ENCODE results near the gene ITGB4. TPM values are rescaled to one million over a fixed set of nuclear protein-coding genes. Genes with fewer than 3 reads are reported as not detected.
A peak's percentile ranks its signal among the peaks of the same experiment; 100 is the strongest.

ITGB4 gene
- total and polyA plus RNA-seq, 9 of the 15 experiments (the other 6 are each of a cell fraction or from before 2014, with no cell fraction given): 0.05 to 2.8 (median 0.76) TPM; not detected in 3

GRCh38 chr17:75779250-75779986 is 58.2 kb downstream of the ITGB4 start (continued):
- peak; percentile 95 for TF ChIP-seq ZBTB49 (CRISPR knock-in tag; IDR thresholded peaks at IDR 0.05; ENCODE audit: borderline replicate concordance)
- TF ChIP-seq HDAC1 (IDR thresholded peaks at IDR 0.05): peak in 1 of 2 experiments; percentile 70; a peak in 2 of 4 replicates
- peak; percentile 59 to 71; a peak in 3 of 4 replicates for TF ChIP-seq FOXK2 (conservative IDR thresholded peaks at IDR 0.05 in 1 of 2, IDR thresholded peaks at IDR 0.05 in 1 of 2; ENCODE audit: low read depth in 2 of 2)
- no peak for TF ChIP-seq SMAD3 (CRISPR knock-in tag; conservative IDR thresholded peaks at IDR 0.05)
- 0 out of 2 replicates have a peak, but pooled peaks have one; percentile 48 for TF ChIP-seq ARID1B (IDR thresholded peaks at IDR 0.05)
- no peak for TF ChIP-seq HMG20A (CRISPR knock-in tag; conservative IDR thresholded peaks at IDR 0.05)
- no peak for TF ChIP-seq HMBOX1 (IDR thresholded peaks at IDR 0.05)
- no peak for TF ChIP-seq SMARCC2 (IDR thresholded peaks at IDR 0.05; ENCODE audit: low read depth)
- peak; percentile 100 for TF ChIP-seq SMAD1 (IDR thresholded peaks at IDR 0.05; ENCODE audit: low read depth, low read length, partially characterized antibody)
- 0 out of 2 replicates have a peak, but pooled peaks have one; percentile 85 for TF ChIP-seq ZFPM2 (CRISPR knock-in tag; IDR thresholded peaks at IDR 0.05)
- TF ChIP-seq KLF1 (tag; IDR thresholded peaks at IDR 0.05): peak; percentile 88
- TF ChIP-seq E2F8 (IDR thresholded peaks at IDR 0.05; ENCODE audit: low read depth, partially characterized antibody): peak; percentile 26
- peak in 1 of 2 experiments; percentile 36 for TF ChIP-seq E2F6 (IDR thresholded peaks at IDR 0.05; ENCODE audit: borderline replicate concordance in 1 of 2, extremely low read depth in 1 of 2, insufficient read depth in 1 of 2, insufficient read length in 1 of 2, low read depth in 1 of 2, low read length in 1 of 2, poor library complexity in 1 of 2, severe bottlenecking in 1 of 2)
- TF ChIP-seq TOE1 (IDR thresholded peaks at IDR 0.05; ENCODE audit: borderline replicate concordance): peak; percentile 55; the same call in 1 of the 2 replicates
- TF ChIP-seq TOE1 (CRISPR knock-in tag; IDR thresholded peaks at IDR 0.05; ENCODE audit: borderline replicate concordance, low read depth): peak; percentile 98; the same call in 1 of the 2 replicates
- no peak for TF ChIP-seq ZNF398 (CRISPR knock-in tag; IDR thresholded peaks at IDR 0.05)
- peak; percentile 81 for TF ChIP-seq CTBP1 (IDR thresholded peaks at IDR 0.05; ENCODE audit: borderline replicate concordance)

Measured in K562 (cell line).